ENCODE data around the gene OPN1MW.
"Not testable (repeated sequence)": the region's sequence is repeated elsewhere in the genome, so short reads cannot be mapped to it uniquely, and the experiment has no call there.

The OPN1MW gene

GRCh38 chrX:154182296-154182695, at the start of gene OPN1MW:
TSS of gene OPN1MW (plus strand) at chrX:154182596. CDS start at chrX:154182678, 82 bp downstream.
- DNase-seq (ENCODE audit: low read depth, low spot score) = not testable (repeated sequence)

DNA sequence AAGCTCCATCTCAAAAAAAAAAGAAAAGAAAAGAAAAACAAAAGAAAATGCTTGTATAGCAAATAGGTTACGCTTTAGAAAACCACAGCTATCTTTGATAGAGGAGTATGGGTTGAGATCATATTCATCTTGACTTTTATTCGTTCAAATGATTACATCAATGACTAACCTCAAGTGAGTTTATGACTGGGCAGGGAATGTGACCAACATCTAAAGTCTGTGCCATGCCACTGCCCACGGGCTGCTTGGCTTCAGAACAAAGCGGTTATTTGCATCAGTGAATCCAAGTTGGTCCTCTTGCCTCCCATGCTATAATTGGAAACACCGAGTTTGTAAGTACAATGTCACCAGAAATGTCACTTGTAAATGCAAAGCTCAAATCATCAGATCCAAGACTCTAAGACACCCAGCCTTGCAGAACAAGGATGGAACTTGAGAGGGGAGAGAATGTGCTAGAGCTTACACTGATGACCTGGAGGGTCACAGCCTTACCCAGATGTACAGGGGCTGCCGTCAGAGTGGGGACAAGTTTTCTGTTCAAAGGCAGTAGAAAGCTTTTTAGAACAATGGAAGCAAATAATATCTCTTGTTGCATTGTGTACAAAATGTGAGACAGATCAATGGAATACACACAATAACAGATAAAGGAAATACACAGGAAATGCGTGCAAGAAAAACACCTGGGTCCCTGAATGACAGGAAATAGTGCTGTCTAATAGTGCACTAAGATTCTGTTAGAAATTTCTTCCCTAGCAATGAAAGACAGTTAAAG, 46.8 kb upstream of the OPN1MW start:
- no peak for DNase-seq (ENCODE audit: low read depth, low spot score)

- no peak for DNase-seq (ENCODE audit: low read depth, low spot score)
These were observed 45.7 kb upstream of the OPN1MW start for GRCh38 chrX:154136627-154137161.

DNA sequence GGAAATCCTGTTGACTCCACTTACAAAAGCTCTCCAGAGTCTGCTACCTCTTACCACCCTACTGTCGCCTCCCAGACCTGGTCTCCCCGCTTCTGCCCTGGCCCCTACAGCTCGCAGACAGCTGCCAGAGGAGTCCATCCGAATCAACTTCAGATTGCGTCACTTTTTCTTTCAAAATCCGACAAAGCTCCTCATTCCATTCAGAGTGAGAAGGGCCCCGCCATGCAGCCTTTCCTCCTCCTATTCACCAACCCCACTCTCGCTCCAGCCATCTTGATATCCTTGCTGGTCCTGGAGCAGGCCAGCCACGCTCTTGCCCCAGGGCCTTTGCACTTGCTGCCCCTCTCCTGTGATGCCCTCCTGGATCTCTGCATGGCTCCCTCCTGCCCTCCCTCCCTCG, 43.5 kb upstream of the OPN1MW start:
- no peak for DNase-seq (ENCODE audit: low read depth, low spot score)

DNA sequence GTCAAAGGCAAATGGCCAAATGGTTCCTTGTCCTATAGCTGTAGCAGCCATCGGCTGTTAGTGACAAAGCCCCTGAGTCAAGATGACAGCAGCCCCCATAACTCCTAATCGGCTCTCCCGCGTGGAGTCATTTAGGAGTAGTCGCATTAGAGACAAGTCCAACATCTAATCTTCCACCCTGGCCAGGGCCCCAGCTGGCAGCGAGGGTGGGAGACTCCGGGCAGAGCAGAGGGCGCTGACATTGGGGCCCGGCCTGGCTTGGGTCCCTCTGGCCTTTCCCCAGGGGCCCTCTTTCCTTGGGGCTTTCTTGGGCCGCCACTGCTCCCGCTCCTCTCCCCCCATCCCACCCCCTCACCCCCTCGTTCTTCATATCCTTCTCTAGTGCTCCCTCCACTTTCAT, 42.2 kb upstream of the OPN1MW start:
- no peak for DNase-seq (ENCODE audit: low read depth, low spot score)

DNA sequence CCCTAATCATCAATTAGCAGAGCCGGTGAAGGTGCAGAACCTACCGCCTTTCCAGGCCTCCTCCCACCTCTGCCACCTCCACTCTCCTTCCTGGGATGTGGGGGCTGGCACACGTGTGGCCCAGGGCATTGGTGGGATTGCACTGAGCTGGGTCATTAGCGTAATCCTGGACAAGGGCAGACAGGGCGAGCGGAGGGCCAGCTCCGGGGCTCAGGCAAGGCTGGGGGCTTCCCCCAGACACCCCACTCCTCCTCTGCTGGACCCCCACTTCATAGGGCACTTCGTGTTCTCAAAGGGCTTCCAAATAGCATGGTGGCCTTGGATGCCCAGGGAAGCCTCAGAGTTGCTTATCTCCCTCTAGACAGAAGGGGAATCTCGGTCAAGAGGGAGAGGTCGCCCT, 41.7 kb upstream of the OPN1MW start:
- DNase-seq (ENCODE audit: low read depth, low spot score) = no peak

DNA sequence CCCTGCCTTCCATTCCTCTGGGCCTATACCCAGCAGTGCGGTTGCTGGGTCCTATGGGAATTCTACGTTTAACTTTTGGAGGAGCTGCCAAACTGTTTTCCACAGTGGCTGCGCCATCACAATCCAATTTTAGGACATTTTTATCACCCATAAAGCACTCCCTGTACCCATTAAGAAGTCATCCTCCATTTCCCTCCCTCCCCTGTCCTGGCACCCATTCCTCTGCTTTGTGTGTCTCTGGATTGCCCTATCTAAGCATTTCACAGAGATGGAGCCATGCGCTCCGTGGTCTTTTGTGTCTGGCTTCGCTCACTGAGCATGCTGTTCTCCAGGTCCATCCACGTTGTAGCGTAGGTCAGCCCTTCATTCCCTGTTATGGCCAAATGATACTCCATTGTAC, 40.0 kb upstream of the OPN1MW start:
- no peak for DNase-seq (ENCODE audit: low read depth, low spot score)

GRCh38 chrX:154142950-154143745, 39.2 kb upstream of the OPN1MW start:
- no peak for DNase-seq (ENCODE audit: low read depth, low spot score)

GRCh38 chrX:154144010-154144409, 38.4 kb upstream of the OPN1MW start, which contains the start of gene OPN1LW:
TSS of gene OPN1LW (plus strand) at chrX:154144243. CDS start at chrX:154144284, 41 bp downstream.
- DNase-seq (ENCODE audit: low read depth, low spot score) = not testable (repeated sequence)

GRCh38 chrX:154151030-154151429, 31.4 kb upstream of the OPN1MW start:
- DNase-seq (ENCODE audit: low read depth, low spot score) = not testable (repeated sequence)

DNA sequence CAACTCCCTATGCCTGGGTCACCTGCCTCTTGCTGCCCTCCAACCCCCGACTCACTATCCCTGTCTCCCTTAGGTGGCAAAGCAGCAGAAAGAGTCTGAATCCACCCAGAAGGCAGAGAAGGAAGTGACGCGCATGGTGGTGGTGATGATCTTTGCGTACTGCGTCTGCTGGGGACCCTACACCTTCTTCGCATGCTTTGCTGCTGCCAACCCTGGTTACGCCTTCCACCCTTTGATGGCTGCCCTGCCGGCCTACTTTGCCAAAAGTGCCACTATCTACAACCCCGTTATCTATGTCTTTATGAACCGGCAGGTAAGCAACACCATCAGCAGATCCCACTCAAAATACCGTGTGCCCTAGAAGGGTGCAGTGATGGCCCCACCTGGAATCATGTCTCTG, 26.2 kb upstream of the OPN1MW start:
- DNase-seq (ENCODE audit: low read depth, low spot score) = not testable (repeated sequence)

- not testable (repeated sequence) for DNase-seq (ENCODE audit: low read depth, low spot score)
These were observed 25.2 kb upstream of the OPN1MW start for GRCh38 chrX:154157207-154157606.

DNA sequence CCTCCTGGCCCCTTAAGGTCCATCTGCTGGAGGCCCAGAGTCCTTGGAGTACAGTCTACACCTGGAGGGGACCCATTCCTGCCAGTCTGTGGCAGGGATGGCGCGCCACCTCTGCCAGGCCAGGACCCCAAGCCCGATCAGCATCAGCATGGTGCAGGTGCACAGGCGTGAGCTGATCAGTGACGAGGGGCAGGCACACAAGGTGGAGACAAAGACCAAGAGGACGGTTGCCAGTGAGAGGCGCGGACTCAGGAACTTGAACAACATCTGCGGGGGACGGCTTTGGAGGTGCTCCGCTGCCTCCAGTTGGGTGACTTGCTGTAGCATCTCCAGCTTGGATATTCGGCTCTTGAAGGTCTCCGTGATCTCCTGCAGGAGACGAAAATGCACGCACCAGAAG, 23.1 kb upstream of the OPN1MW start:
- DNase-seq (ENCODE audit: low read depth, low spot score) = not testable (repeated sequence)

DNA sequence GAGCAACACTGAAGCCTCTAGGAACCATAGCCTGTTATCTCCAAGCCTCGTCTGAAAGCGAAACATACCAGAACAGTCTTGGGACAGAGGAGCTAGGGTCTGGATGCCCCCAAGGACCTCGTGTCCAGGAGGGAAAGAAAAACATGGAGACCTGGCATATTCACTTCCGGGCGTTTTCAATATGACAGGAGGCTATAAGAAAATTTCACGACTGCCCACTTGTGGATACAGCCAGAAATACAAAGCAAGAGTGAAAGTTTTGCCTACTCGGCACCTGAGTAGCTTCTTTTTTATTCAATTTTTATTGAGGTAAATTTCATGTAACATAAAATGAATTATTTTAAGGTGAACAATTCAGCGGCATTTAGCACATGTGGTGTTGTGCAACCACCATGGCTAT, 17.5 kb upstream of the OPN1MW start:
- not testable (repeated sequence) for DNase-seq (ENCODE audit: low read depth, low spot score)

DNA sequence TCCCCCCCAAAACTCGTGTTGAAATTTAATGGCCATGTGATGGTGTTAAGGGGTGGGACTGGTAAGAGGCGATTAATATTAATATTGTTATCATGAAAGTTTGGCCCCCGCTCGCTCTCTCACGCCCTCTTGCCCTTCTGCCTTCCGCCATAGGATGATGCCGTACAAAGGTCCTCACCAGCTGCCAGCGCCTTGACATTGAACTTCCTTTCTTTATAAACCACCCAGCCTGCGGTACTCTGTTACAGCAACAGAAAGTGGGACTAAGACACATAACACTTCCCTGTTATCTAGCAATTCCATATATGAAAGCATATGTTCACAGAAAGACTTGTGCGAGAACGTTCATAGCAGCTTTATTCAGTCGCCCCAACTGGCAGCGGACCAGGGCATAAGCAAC, 14.0 kb upstream of the OPN1MW start:
- DNase-seq (ENCODE audit: low read depth, low spot score) = not testable (repeated sequence)

GRCh38 chrX:154172535-154172943, 9.9 kb upstream of the OPN1MW start:
- DNase-seq (ENCODE audit: low read depth, low spot score) = not testable (repeated sequence)

- not testable (repeated sequence) for DNase-seq (ENCODE audit: low read depth, low spot score)
These were observed 8.0 kb upstream of the OPN1MW start for GRCh38 chrX:154174356-154174755.

- DNase-seq (ENCODE audit: low read depth, low spot score) = not testable (repeated sequence)
These were observed 1.4 kb downstream of the OPN1MW start for GRCh38 chrX:154183794-154184193.

DNA sequence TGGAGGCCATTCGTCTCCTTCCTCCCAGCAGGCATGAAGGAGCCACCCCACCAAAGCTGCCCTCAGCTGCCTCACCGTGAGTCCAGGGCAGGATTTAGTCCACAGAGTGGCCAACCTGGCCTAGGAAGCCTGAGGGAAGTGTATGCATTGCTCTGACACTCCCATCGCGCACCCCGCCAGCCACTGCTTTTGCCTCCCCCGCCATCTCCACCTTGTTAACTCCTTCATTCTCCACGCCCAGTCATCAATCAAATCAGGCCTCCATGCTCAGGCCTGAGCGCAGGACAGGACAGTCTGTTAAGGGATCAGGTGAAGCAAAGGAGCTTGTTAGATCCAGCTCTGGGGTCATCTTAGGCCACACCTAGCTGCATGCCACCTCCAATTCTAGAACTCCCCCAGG, 10.4 kb downstream of the OPN1MW start:
- not testable (repeated sequence) for DNase-seq (ENCODE audit: low read depth, low spot score)

GRCh38 chrX:154194316-154194715, 11.9 kb downstream of the OPN1MW start:
- not testable (repeated sequence) for DNase-seq (ENCODE audit: low read depth, low spot score)

DNA sequence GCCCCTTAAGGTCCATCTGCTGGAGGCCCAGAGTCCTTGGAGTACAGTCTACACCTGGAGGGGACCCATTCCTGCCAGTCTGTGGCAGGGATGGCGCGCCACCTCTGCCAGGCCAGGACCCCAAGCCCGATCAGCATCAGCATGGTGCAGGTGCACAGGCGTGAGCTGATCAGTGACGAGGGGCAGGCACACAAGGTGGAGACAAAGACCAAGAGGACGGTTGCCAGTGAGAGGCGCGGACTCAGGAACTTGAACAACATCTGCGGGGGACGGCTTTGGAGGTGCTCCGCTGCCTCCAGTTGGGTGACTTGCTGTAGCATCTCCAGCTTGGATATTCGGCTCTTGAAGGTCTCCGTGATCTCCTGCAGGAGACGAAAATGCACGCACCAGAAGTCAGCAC, 14.1 kb downstream of the OPN1MW start:
- not testable (repeated sequence) for DNase-seq (ENCODE audit: low read depth, low spot score)

DNA sequence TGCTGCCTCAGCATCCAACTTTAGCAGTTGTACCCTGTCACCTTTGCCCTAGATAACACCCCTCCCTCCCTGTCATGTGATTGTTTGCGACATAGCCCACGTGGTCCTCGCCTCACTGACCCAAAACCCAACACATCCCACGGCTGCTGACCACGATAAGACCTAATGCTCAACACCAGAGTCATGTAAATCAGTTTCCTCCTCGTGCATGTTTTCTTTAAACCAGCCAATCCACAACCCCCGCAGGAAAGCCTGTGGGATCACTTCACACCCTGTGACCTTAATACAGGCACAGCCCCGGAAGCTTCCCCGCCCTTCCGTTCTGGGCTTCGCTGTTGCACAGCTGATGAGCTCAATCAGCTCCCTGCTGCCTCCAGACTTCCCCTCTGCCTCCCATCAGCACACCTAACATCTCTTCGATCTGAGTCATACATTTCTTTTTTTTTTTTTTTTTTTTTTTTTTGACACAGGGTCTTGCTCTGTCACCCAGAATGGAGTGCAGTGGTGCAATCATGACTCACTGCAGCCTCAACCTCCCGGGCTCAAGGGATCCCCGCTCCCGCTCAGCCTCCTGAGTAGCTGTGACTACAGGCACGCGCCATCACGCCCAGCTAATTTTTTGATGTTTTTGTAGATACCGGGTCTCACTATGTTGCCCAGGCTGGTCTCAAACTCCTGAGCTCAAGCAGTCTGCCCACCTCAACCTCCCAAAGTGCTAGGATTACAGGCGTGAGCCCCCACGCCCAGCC, 27.4 kb downstream of the OPN1MW start:
- DNase-seq (ENCODE audit: low read depth, low spot score) = not testable (repeated sequence)
